H9 (cell line): Measurements from ENCODE around the gene CAPN12. TPM values are rescaled to one million over a fixed set of nuclear protein-coding genes. Genes with fewer than 3 reads are reported as not detected.

Experiments used
- DNase-seq: peaks from one replicate; pipeline ENCODE4 v3.0.0-alpha.2; 2017
- H2AFZ ChIP-seq: one replicate; pipeline ENCODE4 v1.6.1; 2013; ENCODE audit warnings: mild to moderate bottlenecking, low read length, control low read depth, moderate library complexity
- H2AK5ac ChIP-seq: 2 replicates; pipeline ENCODE4 v1.6.1; 2013; ENCODE audit warnings: low read length, control low read depth, mixed read lengths; ENCODE audit not compliant: insufficient read length
- H2BK120ac ChIP-seq: one replicate; pipeline ENCODE4 v1.6.1; 2013; ENCODE audit warnings: low read depth, mild to moderate bottlenecking, low read length, control low read depth, inconsistent platforms; ENCODE audit not compliant: poor library complexity, severe bottlenecking
- H2BK12ac ChIP-seq: 2 replicates; pipeline ENCODE4 v1.6.1; 2013; ENCODE audit warnings: low read length, control low read depth, mixed read lengths, low read depth; ENCODE audit not compliant: insufficient read length
- H2BK15ac ChIP-seq: 2 replicates; pipeline ENCODE4 v1.6.1; 2013; ENCODE audit warnings: low read depth, low read length, control low read depth
- H2BK20ac ChIP-seq: one replicate; pipeline ENCODE4 v1.6.1; 2013; ENCODE audit warnings: low read depth, mild to moderate bottlenecking, low read length, control low read depth, inconsistent platforms; ENCODE audit not compliant: poor library complexity, severe bottlenecking
- H2BK5ac ChIP-seq: 2 replicates; pipeline ENCODE4 v1.6.1; 2013; ENCODE audit warnings: low read length, control low read depth, mixed read lengths; ENCODE audit not compliant: insufficient read length
- H3K14ac ChIP-seq: 2 replicates; pipeline ENCODE4 v1.6.1; 2013; ENCODE audit warnings: low read length, control low read depth; ENCODE audit not compliant: insufficient read depth
- H3K18ac ChIP-seq: 2 replicates; pipeline ENCODE4 v1.6.1; 2013; ENCODE audit warnings: low read depth, mild to moderate bottlenecking, mixed read lengths, low read length, control low read depth; ENCODE audit not compliant: insufficient read length
- H3K23ac ChIP-seq: 2 replicates; pipeline ENCODE4 v1.6.1; 2013; ENCODE audit warnings: low read length, control low read depth, mixed read lengths, low read depth; ENCODE audit not compliant: insufficient read length
- H3K23me2 ChIP-seq: 2 replicates; pipeline ENCODE4 v1.6.1; 2013; ENCODE audit warnings: low read depth, mild to moderate bottlenecking, mixed read lengths, low read length, control low read depth; ENCODE audit not compliant: insufficient read length, poor library complexity, severe bottlenecking
- H3K27ac ChIP-seq: 2 replicates; pipeline ENCODE4 v1.5.1; 2013; ENCODE audit warnings: low read length, control low read depth, mixed read lengths, low read depth; ENCODE audit not compliant: insufficient read length
- H3K27me3 ChIP-seq: 2 replicates; pipeline ENCODE4 v1.6.1; 2013; ENCODE audit warnings: low read length, control low read depth, inconsistent platforms; ENCODE audit not compliant: insufficient read depth
- H3K4ac ChIP-seq: 2 replicates; pipeline ENCODE4 v1.6.1; 2013; ENCODE audit warnings: low read depth, mild to moderate bottlenecking, control low read depth, inconsistent platforms, low read length, moderate library complexity
- H3K4me1 ChIP-seq: 2 replicates; pipeline ENCODE4 v1.6.1; 2013; ENCODE audit warnings: low read length, control low read depth, inconsistent platforms; ENCODE audit not compliant: insufficient read depth
- H3K4me2 ChIP-seq: 2 replicates; pipeline ENCODE4 v1.6.1; 2013; ENCODE audit warnings: low read length, control low read depth, mixed read lengths; ENCODE audit not compliant: insufficient read length, insufficient read depth
- H3K56ac ChIP-seq: 2 replicates; pipeline ENCODE4 v1.6.1; 2013; ENCODE audit warnings: low read depth, mild to moderate bottlenecking, mixed read lengths, low read length, control low read depth; ENCODE audit not compliant: insufficient read length
- H3K79me1 ChIP-seq: 2 replicates; pipeline ENCODE4 v1.6.1; 2013; ENCODE audit warnings: low read depth, mild to moderate bottlenecking, moderate library complexity, low read length, control low read depth, inconsistent platforms; ENCODE audit not compliant: insufficient read depth, poor library complexity, severe bottlenecking
- H3K79me2 ChIP-seq: 2 replicates; pipeline ENCODE4 v1.6.1; 2013; ENCODE audit warnings: low read length, control low read depth, inconsistent platforms; ENCODE audit not compliant: insufficient read depth
- H3K9ac ChIP-seq: 2 replicates; pipeline ENCODE4 v1.6.1; 2013; ENCODE audit warnings: low read length, control low read depth, mixed read lengths; ENCODE audit not compliant: insufficient read length; ENCODE audit errors: extremely low read depth
- H3K9me3 ChIP-seq: one replicate; pipeline ENCODE4 v1.6.1; 2013; ENCODE audit warnings: low read depth, low read length, inconsistent platforms; ENCODE audit not compliant: control insufficient read depth
- H3T11ph ChIP-seq: one replicate; pipeline ENCODE4 v1.6.1; 2013; ENCODE audit warnings: mild to moderate bottlenecking, low read length, control low read depth, inconsistent platforms
- H4K20me1 ChIP-seq: one replicate; pipeline ENCODE4 v1.6.1; 2013; ENCODE audit not compliant: control insufficient read depth, insufficient read length, insufficient read depth
- H4K5ac ChIP-seq: 2 replicates; pipeline ENCODE4 v1.6.1; 2013; ENCODE audit warnings: low read depth, mild to moderate bottlenecking, mixed read lengths, low read length, control low read depth; ENCODE audit not compliant: insufficient read length
- H4K8ac ChIP-seq: replicated peaks from 2 replicates; pipeline ENCODE4 v1.6.1; 2013; ENCODE audit warnings: low read length, control low read depth, mixed read lengths, low read depth; ENCODE audit not compliant: insufficient read length
- H4K91ac ChIP-seq: 2 replicates; pipeline ENCODE4 v1.6.1; 2013; ENCODE audit warnings: low read depth, mild to moderate bottlenecking, moderate library complexity, mixed read lengths, low read length, control low read depth; ENCODE audit not compliant: insufficient read length
- H3K27ac Mint-ChIP-seq, 3 experiments: 2 replicates in 2 of 3; 3 replicates in 1 of 3; pipeline ENCODE4 v1.8.0; 2020 to 2021; ENCODE audit warnings: mixed read lengths in 3 of 3, mild to moderate bottlenecking in 1 of 3, moderate library complexity in 1 of 3
- H3K27me3 Mint-ChIP-seq: 2 replicates; pipeline ENCODE4 v1.8.0; 2021; ENCODE audit warnings: low read depth, mild to moderate bottlenecking, moderate library complexity, mixed read lengths
- H3K36me3 Mint-ChIP-seq, 3 experiments: 2 replicates in 2 of 3; 3 replicates in 1 of 3; pipeline ENCODE4 v1.8.0; 2020 to 2021; ENCODE audit warnings: low read depth in 3 of 3, mixed read lengths in 3 of 3; ENCODE audit not compliant: insufficient read depth in 1 of 3
- H3K4me1 Mint-ChIP-seq, 2 experiments: 2 replicates each; pipeline ENCODE4 v1.8.0; 2020; ENCODE audit warnings: mixed read lengths in 2 of 2
- H3K4me3 Mint-ChIP-seq, 2 experiments: 2 replicates in 1 of 2; 3 replicates in 1 of 2; pipeline ENCODE4 v1.8.0; 2020 to 2021; ENCODE audit warnings: mild to moderate bottlenecking in 2 of 2, mixed read lengths in 2 of 2, moderate library complexity in 1 of 2
- H3K9me3 Mint-ChIP-seq, 2 experiments: 2 replicates in 1 of 2; 3 replicates in 1 of 2; pipeline ENCODE4 v1.8.0; 2020; ENCODE audit warnings: mild to moderate bottlenecking in 2 of 2, mixed read lengths in 2 of 2, moderate library complexity in 1 of 2
- WGBS: extraction: QIAGEN DNeasy Blood & Tissue Kit; methylation state at CpG from one replicate; pipeline ENCODE4 v1.1.7; 2013; ENCODE audit warnings: missing lambda C conversion rate, low lambda C conversion rate, mixed read lengths; ENCODE audit not compliant: insufficient read length; ENCODE audit errors: extremely low coverage; 5-methylcytosine and 5-hydroxymethylcytosine counted together
- total RNA-seq: library from RNA; stranded (reverse); gene quantifications from 2 replicates; pipeline ENCODE4 v1.2.1, GENCODE V29; 2021
- TF ChIP-seq, protein P1 (sequence below): fragments of 200-600 bp; sonication (generic); conservative IDR thresholded peaks from 3 replicates; pipeline ENCODE4 v1.8.0; 2021; ENCODE audit warnings: antibody characterized with exemption, mild to moderate bottlenecking

Gene CAPN12
- total RNA-seq, 1 experiment from 2014 or later = 10.5 TPM

DNA sequence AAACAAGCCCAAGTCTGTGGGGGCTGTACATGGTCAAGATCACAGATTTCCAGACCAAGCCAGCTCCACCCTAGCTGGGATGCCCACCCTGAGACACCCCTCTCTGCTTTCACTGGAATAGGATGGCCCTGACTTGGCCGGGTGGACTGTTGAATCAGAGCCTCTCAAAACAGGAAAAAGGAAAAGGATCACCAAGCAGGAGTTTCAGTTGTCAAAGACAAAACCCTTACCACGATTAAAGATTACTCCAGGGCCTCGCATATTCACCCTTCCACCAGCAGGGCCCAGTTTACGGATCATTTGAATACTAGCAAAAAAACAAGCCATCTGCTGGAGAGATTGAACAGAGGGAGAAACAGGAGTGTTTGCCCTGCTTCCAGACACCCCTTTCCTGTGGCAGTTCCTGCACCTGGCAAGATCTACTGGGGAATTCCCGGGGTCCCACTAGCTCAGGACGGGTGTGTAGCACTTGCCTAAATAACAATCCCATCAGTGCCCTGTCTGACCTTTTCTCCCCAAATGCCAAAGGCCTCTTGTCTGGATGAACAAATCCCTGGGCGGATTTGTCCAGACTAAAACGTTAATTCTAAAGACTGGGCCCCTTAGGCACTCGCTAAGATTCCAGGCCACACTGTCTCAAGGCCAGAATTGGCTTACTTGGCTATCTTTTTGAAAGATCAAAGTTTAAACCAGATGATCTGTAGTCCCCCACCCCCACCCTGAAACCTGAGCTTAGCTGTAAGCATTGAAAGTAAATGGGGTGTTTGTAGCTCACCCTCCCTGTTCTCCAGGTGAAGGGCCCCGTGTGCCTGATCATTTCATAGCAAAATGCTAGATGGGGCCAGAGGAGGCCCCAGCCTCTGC lies 58.4 kb downstream of the CAPN12 start:
- H3K23me2 ChIP-seq = no peaks in the 10 kb centered on the region
- no peaks in the 10 kb centered on the region for H4K20me1 ChIP-seq
- peaks cover 59 to 73% of the 10 kb centered on the region in 2 experiments for H3K4me1 Mint-ChIP-seq
- no peak overlapping the region for H2BK15ac ChIP-seq
- no peaks in the 10 kb centered on the region for H3K27me3 ChIP-seq
- no peak overlapping the region for H2BK120ac ChIP-seq
- H3K27me3 Mint-ChIP-seq = no peaks in the 10 kb centered on the region
- TF ChIP-seq, protein P1, sequence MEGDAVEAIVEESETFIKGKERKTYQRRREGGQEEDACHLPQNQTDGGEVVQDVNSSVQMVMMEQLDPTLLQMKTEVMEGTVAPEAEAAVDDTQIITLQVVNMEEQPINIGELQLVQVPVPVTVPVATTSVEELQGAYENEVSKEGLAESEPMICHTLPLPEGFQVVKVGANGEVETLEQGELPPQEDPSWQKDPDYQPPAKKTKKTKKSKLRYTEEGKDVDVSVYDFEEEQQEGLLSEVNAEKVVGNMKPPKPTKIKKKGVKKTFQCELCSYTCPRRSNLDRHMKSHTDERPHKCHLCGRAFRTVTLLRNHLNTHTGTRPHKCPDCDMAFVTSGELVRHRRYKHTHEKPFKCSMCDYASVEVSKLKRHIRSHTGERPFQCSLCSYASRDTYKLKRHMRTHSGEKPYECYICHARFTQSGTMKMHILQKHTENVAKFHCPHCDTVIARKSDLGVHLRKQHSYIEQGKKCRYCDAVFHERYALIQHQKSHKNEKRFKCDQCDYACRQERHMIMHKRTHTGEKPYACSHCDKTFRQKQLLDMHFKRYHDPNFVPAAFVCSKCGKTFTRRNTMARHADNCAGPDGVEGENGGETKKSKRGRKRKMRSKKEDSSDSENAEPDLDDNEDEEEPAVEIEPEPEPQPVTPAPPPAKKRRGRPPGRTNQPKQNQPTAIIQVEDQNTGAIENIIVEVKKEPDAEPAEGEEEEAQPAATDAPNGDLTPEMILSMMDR = peak; percentile 56
- H3K4me1 ChIP-seq = peaks cover 15% of the 10 kb centered on the region; the same call in 1 of the 2 replicates
- peak overlapping the region; percentile 89 for H3K14ac ChIP-seq
- H3K27ac ChIP-seq = peak overlapping the region; percentile 86
- peak overlapping the region; percentile 72 for H3K4ac ChIP-seq
- peak overlapping the region; percentile 97 to 100 (median 98) for H3K27ac Mint-ChIP-seq
- peak overlapping the region; percentile 98 for H2BK12ac ChIP-seq
- H3K18ac ChIP-seq = peak overlapping the region; percentile 85
- peaks cover 18% of the 10 kb centered on the region; the same call in 1 of the 2 replicates for H3K79me2 ChIP-seq
- peak overlapping the region; percentile 26 for H3K4me2 ChIP-seq
- H3K9me3 ChIP-seq = no peaks in the 10 kb centered on the region
- peaks cover 3% of the 10 kb centered on the region for H3K79me1 ChIP-seq
- H2AFZ ChIP-seq = no peak overlapping the region
- WGBS = no CpG with 5 or more reads among the region's 10 CpGs
- no peak overlapping the region for H3K23ac ChIP-seq
- H3K9me3 Mint-ChIP-seq = peaks cover 0 to 4% of the 10 kb centered on the region in 2 experiments; a peak in 4 of 5 replicates
- peak overlapping the region in 1 of 2 experiments; percentile 65 for H3K4me3 Mint-ChIP-seq
- H3K36me3 Mint-ChIP-seq = peaks cover 20 to 40% (median 31%) of the 10 kb centered on the region in 3 experiments; a peak in 6 of 7 replicates
- peak overlapping the region; percentile 33 for H3K9ac ChIP-seq
- H3T11ph ChIP-seq = peak overlapping the region; percentile 23
- H4K5ac ChIP-seq = peak overlapping the region; percentile 5
- no peak overlapping the region for H3K56ac ChIP-seq
- peak overlapping the region; percentile 60 for H2BK5ac ChIP-seq
- DNase-seq = peak; percentile 56
- H4K91ac ChIP-seq = peak overlapping the region; percentile 89
- H4K8ac ChIP-seq = no peak overlapping the region
- no peak overlapping the region for H2BK20ac ChIP-seq
- no peak overlapping the region for H2AK5ac ChIP-seq
